ENCODE results near the gene TLR6.

The TLR6 gene

GRCh38 chr4:38834570-38834969 is 22.0 kb downstream of the TLR6 start:
- TF ChIP-seq, protein P1, sequence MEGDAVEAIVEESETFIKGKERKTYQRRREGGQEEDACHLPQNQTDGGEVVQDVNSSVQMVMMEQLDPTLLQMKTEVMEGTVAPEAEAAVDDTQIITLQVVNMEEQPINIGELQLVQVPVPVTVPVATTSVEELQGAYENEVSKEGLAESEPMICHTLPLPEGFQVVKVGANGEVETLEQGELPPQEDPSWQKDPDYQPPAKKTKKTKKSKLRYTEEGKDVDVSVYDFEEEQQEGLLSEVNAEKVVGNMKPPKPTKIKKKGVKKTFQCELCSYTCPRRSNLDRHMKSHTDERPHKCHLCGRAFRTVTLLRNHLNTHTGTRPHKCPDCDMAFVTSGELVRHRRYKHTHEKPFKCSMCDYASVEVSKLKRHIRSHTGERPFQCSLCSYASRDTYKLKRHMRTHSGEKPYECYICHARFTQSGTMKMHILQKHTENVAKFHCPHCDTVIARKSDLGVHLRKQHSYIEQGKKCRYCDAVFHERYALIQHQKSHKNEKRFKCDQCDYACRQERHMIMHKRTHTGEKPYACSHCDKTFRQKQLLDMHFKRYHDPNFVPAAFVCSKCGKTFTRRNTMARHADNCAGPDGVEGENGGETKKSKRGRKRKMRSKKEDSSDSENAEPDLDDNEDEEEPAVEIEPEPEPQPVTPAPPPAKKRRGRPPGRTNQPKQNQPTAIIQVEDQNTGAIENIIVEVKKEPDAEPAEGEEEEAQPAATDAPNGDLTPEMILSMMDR (IDR thresholded peaks at IDR 0.05; ENCODE audit: insufficient read depth, missing control alignments), result no peak
- no peak for DNase-seq (ENCODE audit: insufficient read length, low spot score)
- no peak for FAIRE-seq

DNA sequence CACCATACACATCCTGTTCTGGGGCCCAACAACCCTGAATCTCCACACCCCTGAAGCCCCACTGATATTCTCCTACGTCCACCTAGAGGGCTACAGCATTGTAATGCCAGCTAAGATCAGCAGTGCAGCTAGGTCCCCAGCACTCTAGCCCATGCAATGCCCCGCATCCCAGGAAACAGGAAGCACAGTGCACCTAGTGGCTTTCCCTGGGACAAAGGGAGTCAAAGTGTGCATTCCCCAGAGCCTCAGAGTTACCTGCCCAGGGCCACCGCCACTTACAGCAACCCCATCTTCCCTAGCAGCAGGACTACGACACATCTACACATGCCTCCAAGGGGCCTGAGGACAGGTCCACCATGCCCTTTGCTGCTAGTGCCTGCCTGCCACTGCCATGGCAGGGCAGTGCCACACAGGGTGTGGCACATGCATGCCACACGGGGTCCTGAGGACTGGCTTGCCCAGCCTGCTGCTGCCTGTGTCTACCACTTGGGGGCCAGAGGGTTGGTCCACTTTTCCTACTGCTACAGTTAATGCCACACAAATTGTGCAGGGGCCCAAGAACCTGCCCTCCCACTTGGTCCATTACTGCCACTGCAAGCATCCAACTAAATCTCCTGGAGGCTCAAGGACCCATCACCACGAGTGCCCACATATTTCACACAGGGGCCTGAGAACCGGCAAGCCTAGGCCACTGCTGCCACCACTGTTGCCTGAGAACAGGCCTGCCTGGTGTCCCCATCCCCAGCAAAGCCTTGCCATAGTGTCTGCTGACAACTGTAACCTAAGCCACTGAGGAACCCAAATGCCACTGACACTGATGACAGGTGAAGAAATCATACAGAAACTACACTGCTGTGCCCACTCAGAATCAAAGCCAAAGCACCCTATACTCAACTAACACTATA is 23.7 kb downstream of the TLR6 start:
- TF ChIP-seq, protein P1 (IDR thresholded peaks at IDR 0.05; ENCODE audit: insufficient read depth, missing control alignments), result no peak
- DNase-seq (ENCODE audit: insufficient read length, low spot score) (no peak), FAIRE-seq (no peak)

DNA sequence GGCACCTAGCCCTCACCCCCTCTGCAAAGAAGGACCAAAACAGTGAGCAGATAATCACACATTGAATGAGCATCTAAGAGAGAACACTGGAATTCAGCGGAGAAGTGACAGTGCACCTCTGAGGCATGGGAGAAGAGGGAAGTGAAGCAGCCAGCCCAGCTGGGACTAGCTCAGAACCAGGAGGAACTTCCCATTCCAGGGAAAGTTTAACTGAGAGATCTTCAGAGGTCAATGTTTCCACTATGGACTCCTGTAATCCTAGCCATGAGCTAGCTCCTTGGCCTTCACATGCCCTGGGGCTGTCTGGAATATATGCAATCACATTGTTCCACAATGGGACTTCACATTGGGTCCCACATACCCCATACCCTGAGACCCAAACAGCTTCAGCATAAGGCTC is 24.4 kb downstream of the TLR6 start:
- TF ChIP-seq, protein P1 (IDR thresholded peaks at IDR 0.05; ENCODE audit: insufficient read depth, missing control alignments), result no peak
- FAIRE-seq, result no peak
- DNase-seq (ENCODE audit: insufficient read length, low spot score), result no peak

DNA sequence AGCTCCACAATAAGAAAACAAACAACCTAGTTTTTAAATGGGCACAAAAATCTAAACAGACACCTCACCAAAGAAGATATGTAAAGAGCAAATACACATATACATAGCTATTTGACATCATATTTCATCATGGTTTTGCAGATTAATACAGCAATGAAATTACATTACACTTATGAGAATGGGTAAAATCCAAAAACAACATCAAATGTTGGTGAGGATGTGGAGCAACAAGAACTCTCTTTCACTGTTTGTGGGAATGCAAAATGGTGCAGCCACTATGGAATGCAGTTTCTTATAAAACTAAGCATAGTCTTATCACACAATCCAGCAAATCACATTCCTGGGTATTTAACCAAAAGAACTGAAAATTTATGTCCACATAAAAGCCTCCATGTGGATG is 25.0 kb downstream of the TLR6 start:
- no peak for FAIRE-seq
- DNase-seq (ENCODE audit: insufficient read length, low spot score), result no peak
- TF ChIP-seq, protein P1 (IDR thresholded peaks at IDR 0.05; ENCODE audit: insufficient read depth, missing control alignments), result no peak

GRCh38 chr4:38829237-38829636 is 27.4 kb downstream of the TLR6 start:
- DNase-seq (ENCODE audit: insufficient read length, low spot score), result no peak
- FAIRE-seq, result no peak
- TF ChIP-seq, protein P1 (IDR thresholded peaks at IDR 0.05; ENCODE audit: insufficient read depth, missing control alignments), result no peak

- DNase-seq (ENCODE audit: insufficient read length, low spot score) (no peak), FAIRE-seq (no peak)
- TF ChIP-seq, protein P1 (IDR thresholded peaks at IDR 0.05; ENCODE audit: insufficient read depth, missing control alignments), result no peak
These were observed 32.9 kb downstream of the TLR6 start for GRCh38 chr4:38823766-38824165.

GRCh38 chr4:38822748-38823303 is 33.8 kb downstream of the TLR6 start:
- FAIRE-seq, result no peak
- TF ChIP-seq, protein P1 (IDR thresholded peaks at IDR 0.05; ENCODE audit: insufficient read depth, missing control alignments), result no peak
- no peak for DNase-seq (ENCODE audit: insufficient read length, low spot score)

Data from D721Med (cell line).